ENCODE data around the gene NPSR1. TPM values are rescaled to one million over a fixed set of nuclear protein-coding genes. Genes with fewer than 3 reads are reported as not detected.
A peak's percentile ranks its signal among the peaks of the same experiment; 100 is the strongest.
"Not testable (repeated sequence)": the region's sequence is repeated elsewhere in the genome, so short reads cannot be mapped to it uniquely, and the experiment has no call there.

Gene NPSR1
- total and polyA plus RNA-seq, 2 experiments from 2014 or later, result not detected

DNA sequence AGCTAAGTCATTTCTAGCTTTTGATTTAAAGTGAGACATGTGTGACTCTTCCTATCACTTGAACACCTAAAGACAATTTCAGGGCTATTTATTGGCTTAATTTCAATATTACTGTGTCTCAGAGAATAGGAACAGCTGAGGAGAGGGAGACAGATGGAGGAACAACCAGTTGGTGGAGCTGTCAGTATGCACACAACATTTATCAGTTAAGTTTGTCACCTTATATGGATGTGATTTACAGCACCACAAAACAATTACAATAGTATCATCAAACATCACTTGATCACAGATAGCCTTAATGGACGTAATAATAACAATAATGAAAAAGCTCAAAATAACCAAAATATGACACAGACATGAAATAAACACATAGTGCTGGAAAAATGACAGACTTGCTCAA lies 129.6 kb downstream of the NPSR1 start:
- H3K27me3 ChIP-seq, result no peaks in the 10 kb centered on the region
- DNase-seq (ENCODE audit: low spot score), result no peak

DNA sequence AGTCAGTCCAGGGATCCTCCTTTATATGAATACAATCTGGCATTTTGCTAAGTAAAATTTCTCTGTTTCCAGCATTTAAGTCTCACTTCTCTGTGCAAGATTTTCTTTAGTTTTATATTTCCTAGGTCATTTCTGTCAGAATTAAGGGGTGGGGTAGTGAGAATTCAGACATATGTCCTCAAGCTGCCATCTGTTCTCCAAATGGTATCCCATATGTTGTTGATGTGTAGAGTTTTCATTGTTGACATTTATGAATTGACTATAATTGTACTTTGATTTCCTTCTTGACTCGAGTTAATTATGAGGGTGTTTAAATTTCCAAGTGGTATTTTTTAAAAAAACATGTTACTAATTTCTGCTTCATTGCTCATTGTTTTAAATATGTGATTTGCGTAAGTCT lies 148.8 kb downstream of the NPSR1 start:
- Histone ChIP-seq H3K36me3 (replicated peaks; ENCODE audit: insufficient read depth, low read depth) (no peaks in the 10 kb centered on the region), H3K4me3 (no peak overlapping the region), H3K79me2 (no peaks in the 10 kb centered on the region), H3K4me2 (no peak overlapping the region), H3K4me1 (ENCODE audit: insufficient read depth) (no peaks in the 10 kb centered on the region), H2AFZ (no peak overlapping the region), H3K27ac (no peak overlapping the region), H4K20me1 (ENCODE audit: insufficient read depth, poor library complexity, severe bottlenecking) (no peaks in the 10 kb centered on the region), H3K9me3 (ENCODE audit: low read depth) (no peaks in the 10 kb centered on the region), H3K27me3 (no peaks in the 10 kb centered on the region), H3K9me2 (replicated peaks; ENCODE audit: insufficient read depth) (no peaks in the 10 kb centered on the region)
- 75% methylated on average over 2 of the region's 2 CpGs for WGBS (ENCODE audit: low lambda C conversion rate, missing lambda C conversion rate)
- no peak for TF ChIP-seq EZH2phosphoT487 (IDR thresholded peaks at IDR 0.05; ENCODE audit: low read depth, severe bottlenecking, unreplicated experiment)
- no peak for TF ChIP-seq EZH2 (IDR thresholded peaks at IDR 0.05; ENCODE audit: borderline replicate concordance)
- TF ChIP-seq CTCF (IDR thresholded peaks at IDR 0.05; ENCODE audit: poor library complexity), result no peak
- no peak for DNase-seq (ENCODE audit: low spot score)

More for the DNA sequence above, 129.6 kb downstream of the NPSR1 start:
- no peaks in the 10 kb centered on the region for H3K9me2 ChIP-seq (replicated peaks; ENCODE audit: insufficient read depth)
- H3K27ac ChIP-seq, result no peak overlapping the region
- no peak overlapping the region for H3K4me3 ChIP-seq
- H3K79me2 ChIP-seq, result no peaks in the 10 kb centered on the region
- H2AFZ ChIP-seq, result no peak overlapping the region
- peaks cover 3% of the 10 kb centered on the region for H3K9me3 ChIP-seq (ENCODE audit: low read depth)
- H4K20me1 ChIP-seq (ENCODE audit: insufficient read depth, poor library complexity, severe bottlenecking), result no peaks in the 10 kb centered on the region
- no peaks in the 10 kb centered on the region for H3K36me3 ChIP-seq (replicated peaks; ENCODE audit: insufficient read depth, low read depth)
- H3K4me2 ChIP-seq, result no peak overlapping the region
- 74% methylated on average over 1 of the region's 1 CpG for WGBS (ENCODE audit: low lambda C conversion rate, missing lambda C conversion rate)
- TF ChIP-seq EZH2phosphoT487 (IDR thresholded peaks at IDR 0.05; ENCODE audit: low read depth, severe bottlenecking, unreplicated experiment) (no peak), CTCF (IDR thresholded peaks at IDR 0.05; ENCODE audit: poor library complexity) (no peak), EZH2 (IDR thresholded peaks at IDR 0.05; ENCODE audit: borderline replicate concordance) (no peak)
- H3K4me1 ChIP-seq (ENCODE audit: insufficient read depth), result no peaks in the 10 kb centered on the region

DNA sequence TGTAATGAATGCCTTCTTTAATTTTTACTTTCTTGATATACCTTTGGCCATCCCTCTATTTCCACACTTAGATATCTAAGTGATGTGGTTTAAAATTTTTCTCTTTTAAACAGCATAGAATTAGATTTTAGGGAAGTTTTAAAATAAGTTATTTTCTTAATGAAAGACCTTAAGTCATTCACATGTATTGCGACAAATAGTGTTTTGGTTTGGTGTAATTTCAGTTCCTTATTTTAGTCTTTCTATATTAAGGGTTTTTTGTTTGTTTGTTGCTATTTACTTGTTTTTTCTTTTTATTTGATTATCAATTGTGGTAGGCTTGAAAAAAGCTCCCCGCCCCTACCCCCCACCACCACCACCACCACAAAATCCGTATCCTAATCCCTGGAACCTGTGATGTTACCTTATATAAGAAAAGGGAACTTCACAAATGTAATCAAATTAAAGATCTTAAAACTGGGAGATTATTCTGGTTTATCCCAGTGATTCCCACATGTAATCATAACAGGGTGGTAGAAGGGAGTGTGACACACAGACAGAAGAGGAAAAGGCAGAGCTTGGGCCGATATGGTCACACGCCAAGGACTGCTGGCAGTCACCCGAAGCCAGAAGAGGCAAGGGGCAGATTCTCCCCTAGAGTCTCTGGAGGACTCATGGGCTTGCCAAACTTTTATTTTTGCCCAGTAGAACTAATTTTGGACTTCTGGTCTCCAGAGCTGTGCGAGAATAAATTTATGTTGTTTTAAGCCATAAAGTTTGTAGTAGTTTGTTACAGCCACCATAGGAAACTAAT lies 149.7 kb downstream of the NPSR1 start:
- Histone ChIP-seq H3K27ac (no peak overlapping the region), H4K20me1 (ENCODE audit: insufficient read depth, poor library complexity, severe bottlenecking) (no peaks in the 10 kb centered on the region), H3K79me2 (no peaks in the 10 kb centered on the region), H3K9me2 (replicated peaks; ENCODE audit: insufficient read depth) (no peaks in the 10 kb centered on the region), H3K27me3 (no peaks in the 10 kb centered on the region), H3K4me2 (no peak overlapping the region), H3K9me3 (ENCODE audit: low read depth) (no peaks in the 10 kb centered on the region), H2AFZ (no peak overlapping the region), H3K4me3 (no peak overlapping the region), H3K4me1 (ENCODE audit: insufficient read depth) (no peaks in the 10 kb centered on the region), H3K36me3 (replicated peaks; ENCODE audit: insufficient read depth, low read depth) (no peaks in the 10 kb centered on the region)
- 91% methylated on average over 7 of the region's 7 CpGs for WGBS (ENCODE audit: low lambda C conversion rate, missing lambda C conversion rate)
- no peak for TF ChIP-seq EZH2 (IDR thresholded peaks at IDR 0.05; ENCODE audit: borderline replicate concordance)
- TF ChIP-seq CTCF (IDR thresholded peaks at IDR 0.05; ENCODE audit: poor library complexity), result no peak
- no peak for DNase-seq (ENCODE audit: low spot score)

GRCh38 chr7:34814203-34814842 lies 156.3 kb downstream of the NPSR1 start:
- peak; percentile 59 for DNase-seq (ENCODE audit: low spot score)
- H3K9me2 ChIP-seq (replicated peaks; ENCODE audit: insufficient read depth); H3K27me3 ChIP-seq; H3K27ac ChIP-seq; H2AFZ ChIP-seq; H3K4me1 ChIP-seq (ENCODE audit: insufficient read depth); H3K4me3 ChIP-seq; H3K79me2 ChIP-seq; H3K36me3 ChIP-seq (replicated peaks; ENCODE audit: insufficient read depth, low read depth); H3K4me2 ChIP-seq; H4K20me1 ChIP-seq (ENCODE audit: insufficient read depth, poor library complexity, severe bottlenecking); H3K9me3 ChIP-seq (ENCODE audit: low read depth): not testable (repeated sequence)
- 64% methylated on average over 7 of the region's 7 CpGs for WGBS (ENCODE audit: low lambda C conversion rate, missing lambda C conversion rate)

Data from hepatocyte (in vitro differentiated cells).